GM23248 (cell line): ENCODE results near the gene SEPHS2.

Experiments used
- EZH2 ChIP-seq: fragments of 200-600 bp; sonication (generic); IDR thresholded peaks from 2 replicates; pipeline ENCODE4 v1.6.1; 2018; ENCODE audit warnings: antibody characterized with exemption, mild to moderate bottlenecking; ENCODE audit not compliant: insufficient read depth, poor library complexity, severe bottlenecking
- EZH2phosphoT487 ChIP-seq: fragments of 200-600 bp; sonication (generic); IDR thresholded peaks from 2 replicates; pipeline ENCODE4 v1.6.1; 2018; ENCODE audit warnings: antibody characterized with exemption, moderate library complexity, mild to moderate bottlenecking, low read depth; ENCODE audit not compliant: insufficient read depth

DNA sequence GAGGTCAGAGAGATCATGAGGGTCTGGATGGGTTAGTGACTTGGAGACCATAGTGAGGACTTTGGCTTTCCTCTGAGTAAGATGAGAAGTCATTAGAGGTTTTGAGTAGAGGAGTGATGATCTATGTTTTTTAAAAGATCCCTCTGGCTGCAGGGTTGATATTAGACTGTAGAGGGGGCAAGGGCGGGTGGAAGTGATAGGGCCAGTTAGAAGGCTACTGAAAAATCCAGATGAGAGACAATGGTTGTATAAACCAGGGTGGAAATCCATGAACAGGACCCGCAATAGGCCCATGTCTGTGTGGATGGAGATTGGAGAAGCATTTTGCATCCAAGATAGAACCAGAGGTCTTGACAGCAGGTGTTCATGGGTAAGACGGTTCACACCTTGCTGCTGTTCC lies 36.7 kb upstream of the SEPHS2 start:
- TF ChIP-seq EZH2, result no peak
- TF ChIP-seq EZH2phosphoT487, result no peak
